Activated T-cell treated with anti-CD3 and anti-CD28 coated beads, Interleukin-2, amount 50 U/mL, for 24 hours (primary cell): Measurements from ENCODE around the gene UNC13C.

Experiments used
- DNase-seq: peaks from one replicate; pipeline ENCODE4 v3.0.0-alpha.2; 2020
- H3K27ac Mint-ChIP-seq: 2 replicates; pipeline ENCODE4 v1.8.0; 2020; ENCODE audit warnings: mild to moderate bottlenecking, mixed read lengths
- H3K27me3 Mint-ChIP-seq: 2 replicates; pipeline ENCODE4 v1.8.0; 2020; ENCODE audit warnings: mixed read lengths
- H3K36me3 Mint-ChIP-seq: 2 replicates; pipeline ENCODE4 v1.8.0; 2020; ENCODE audit warnings: low read depth, mixed read lengths
- H3K4me1 Mint-ChIP-seq: 2 replicates; pipeline ENCODE4 v1.8.0; 2020; ENCODE audit warnings: low read depth, mixed read lengths
- H3K4me3 Mint-ChIP-seq: 2 replicates; pipeline ENCODE4 v1.8.0; 2020; ENCODE audit warnings: mild to moderate bottlenecking, moderate library complexity, mixed read lengths
- H3K9me3 Mint-ChIP-seq: 2 replicates; pipeline ENCODE4 v1.8.0; 2020; ENCODE audit warnings: mixed read lengths

The UNC13C gene

GRCh38 chr15:54547491-54547890 is 569.2 kb downstream of the UNC13C start:
- H3K27me3 Mint-ChIP-seq, result no peaks in the 10 kb centered on the region
- peaks cover 2% of the 10 kb centered on the region for H3K9me3 Mint-ChIP-seq
- H3K27ac Mint-ChIP-seq, result no peak overlapping the region
- no peaks in the 10 kb centered on the region for H3K36me3 Mint-ChIP-seq
- H3K4me3 Mint-ChIP-seq, result no peak overlapping the region
- no peak for DNase-seq
- H3K4me1 Mint-ChIP-seq, result no peaks in the 10 kb centered on the region

- H3K27me3 Mint-ChIP-seq, result no peaks in the 10 kb centered on the region
- H3K36me3 Mint-ChIP-seq, result no peaks in the 10 kb centered on the region
- H3K4me3 Mint-ChIP-seq, result no peak overlapping the region
- H3K9me3 Mint-ChIP-seq, result peaks cover 1% of the 10 kb centered on the region
- no peak for DNase-seq
- no peaks in the 10 kb centered on the region for H3K4me1 Mint-ChIP-seq
- H3K27ac Mint-ChIP-seq, result no peak overlapping the region
Observed at GRCh38 chr15:54550954-54551353, 572.7 kb downstream of the UNC13C start.

GRCh38 chr15:54556231-54556630 is 578.0 kb downstream of the UNC13C start:
- Mint-ChIP-seq H3K36me3 (no peaks in the 10 kb centered on the region), H3K4me3 (no peak overlapping the region), H3K27ac (no peak overlapping the region), H3K4me1 (no peaks in the 10 kb centered on the region), H3K27me3 (peaks cover 10% of the 10 kb centered on the region), H3K9me3 (peaks cover 5% of the 10 kb centered on the region)
- no peak for DNase-seq

- Mint-ChIP-seq H3K36me3 (no peaks in the 10 kb centered on the region), H3K9me3 (peaks cover 5% of the 10 kb centered on the region), H3K27me3 (peaks cover 14% of the 10 kb centered on the region), H3K4me3 (no peak overlapping the region), H3K27ac (no peak overlapping the region), H3K4me1 (no peaks in the 10 kb centered on the region)
- DNase-seq, result no peak
Observed at GRCh38 chr15:54559405-54560069, 581.3 kb downstream of the UNC13C start.

- peaks cover 5% of the 10 kb centered on the region for H3K9me3 Mint-ChIP-seq
- no peaks in the 10 kb centered on the region for H3K4me1 Mint-ChIP-seq
- H3K27me3 Mint-ChIP-seq, result peaks cover 14% of the 10 kb centered on the region
- no peak overlapping the region for H3K4me3 Mint-ChIP-seq
- DNase-seq, result no peak
- no peaks in the 10 kb centered on the region for H3K36me3 Mint-ChIP-seq
- no peak overlapping the region for H3K27ac Mint-ChIP-seq
Observed at GRCh38 chr15:54560417-54560816, 582.2 kb downstream of the UNC13C start.

GRCh38 chr15:54564166-54564565 is 585.9 kb downstream of the UNC13C start:
- H3K4me1 Mint-ChIP-seq, result no peaks in the 10 kb centered on the region
- no peaks in the 10 kb centered on the region for H3K36me3 Mint-ChIP-seq
- H3K27ac Mint-ChIP-seq, result no peak overlapping the region
- peaks cover 10% of the 10 kb centered on the region for H3K27me3 Mint-ChIP-seq
- H3K4me3 Mint-ChIP-seq, result no peak overlapping the region
- no peak for DNase-seq
- H3K9me3 Mint-ChIP-seq, result no peaks in the 10 kb centered on the region

GRCh38 chr15:54566654-54567053 is 588.4 kb downstream of the UNC13C start:
- Mint-ChIP-seq H3K9me3 (no peaks in the 10 kb centered on the region), H3K27me3 (peaks cover 4% of the 10 kb centered on the region), H3K4me1 (no peaks in the 10 kb centered on the region), H3K27ac (no peak overlapping the region), H3K36me3 (no peaks in the 10 kb centered on the region), H3K4me3 (no peak overlapping the region)
- no peak for DNase-seq

- no peak for DNase-seq
- H3K36me3 Mint-ChIP-seq, result no peaks in the 10 kb centered on the region
- no peak overlapping the region for H3K27ac Mint-ChIP-seq
- H3K27me3 Mint-ChIP-seq, result peaks cover 4% of the 10 kb centered on the region
- no peaks in the 10 kb centered on the region for H3K9me3 Mint-ChIP-seq
- H3K4me3 Mint-ChIP-seq, result no peak overlapping the region
- no peaks in the 10 kb centered on the region for H3K4me1 Mint-ChIP-seq
Observed at GRCh38 chr15:54567408-54568035, 589.3 kb downstream of the UNC13C start.

GRCh38 chr15:54568381-54568780 is 590.1 kb downstream of the UNC13C start:
- H3K27me3 Mint-ChIP-seq, result peaks cover 4% of the 10 kb centered on the region
- no peaks in the 10 kb centered on the region for H3K4me1 Mint-ChIP-seq
- no peaks in the 10 kb centered on the region for H3K36me3 Mint-ChIP-seq
- no peaks in the 10 kb centered on the region for H3K9me3 Mint-ChIP-seq
- H3K4me3 Mint-ChIP-seq, result no peak overlapping the region
- no peak overlapping the region for H3K27ac Mint-ChIP-seq
- DNase-seq, result no peak

GRCh38 chr15:54571576-54571975 is 593.3 kb downstream of the UNC13C start:
- Mint-ChIP-seq H3K27me3 (no peaks in the 10 kb centered on the region), H3K4me3 (no peak overlapping the region), H3K36me3 (no peaks in the 10 kb centered on the region), H3K9me3 (no peaks in the 10 kb centered on the region), H3K4me1 (no peaks in the 10 kb centered on the region), H3K27ac (no peak overlapping the region)
- DNase-seq, result no peak

GRCh38 chr15:54575586-54575985 is 597.3 kb downstream of the UNC13C start:
- no peak for DNase-seq
- Mint-ChIP-seq H3K27me3 (no peaks in the 10 kb centered on the region), H3K27ac (no peak overlapping the region), H3K9me3 (no peaks in the 10 kb centered on the region), H3K36me3 (no peaks in the 10 kb centered on the region), H3K4me3 (no peak overlapping the region), H3K4me1 (no peaks in the 10 kb centered on the region)

GRCh38 chr15:54576298-54576935 is 598.2 kb downstream of the UNC13C start:
- H3K36me3 Mint-ChIP-seq, result no peaks in the 10 kb centered on the region
- peaks cover 3% of the 10 kb centered on the region for H3K27me3 Mint-ChIP-seq
- DNase-seq, result no peak
- H3K27ac Mint-ChIP-seq, result no peak overlapping the region
- peaks cover 3% of the 10 kb centered on the region for H3K9me3 Mint-ChIP-seq
- no peak overlapping the region for H3K4me3 Mint-ChIP-seq
- no peaks in the 10 kb centered on the region for H3K4me1 Mint-ChIP-seq

GRCh38 chr15:54577476-54578250 is 599.4 kb downstream of the UNC13C start:
- no peak overlapping the region for H3K27ac Mint-ChIP-seq
- H3K9me3 Mint-ChIP-seq, result peaks cover 3% of the 10 kb centered on the region
- H3K4me1 Mint-ChIP-seq, result no peaks in the 10 kb centered on the region
- H3K4me3 Mint-ChIP-seq, result no peak overlapping the region
- H3K36me3 Mint-ChIP-seq, result no peaks in the 10 kb centered on the region
- H3K27me3 Mint-ChIP-seq, result peaks cover 3% of the 10 kb centered on the region
- DNase-seq, result no peak

GRCh38 chr15:54579855-54580254 is 601.6 kb downstream of the UNC13C start:
- no peak for DNase-seq
- H3K4me3 Mint-ChIP-seq, result no peak overlapping the region
- peaks cover 3% of the 10 kb centered on the region for H3K9me3 Mint-ChIP-seq
- H3K4me1 Mint-ChIP-seq, result no peaks in the 10 kb centered on the region
- no peak overlapping the region for H3K27ac Mint-ChIP-seq
- no peaks in the 10 kb centered on the region for H3K36me3 Mint-ChIP-seq
- peaks cover 3% of the 10 kb centered on the region for H3K27me3 Mint-ChIP-seq

GRCh38 chr15:54580643-54581042 is 602.4 kb downstream of the UNC13C start:
- H3K27me3 Mint-ChIP-seq, result peaks cover 3% of the 10 kb centered on the region
- H3K36me3 Mint-ChIP-seq, result no peaks in the 10 kb centered on the region
- no peak overlapping the region for H3K4me3 Mint-ChIP-seq
- H3K9me3 Mint-ChIP-seq, result peaks cover 3% of the 10 kb centered on the region
- H3K4me1 Mint-ChIP-seq, result no peaks in the 10 kb centered on the region
- no peak for DNase-seq
- H3K27ac Mint-ChIP-seq, result no peak overlapping the region
